HG03139 (cell line): ENCODE measurements around the gene MAD1L1.

Experiments
- ATAC-seq: cut with Tn5 transposase; IDR thresholded peaks from one replicate; pipeline ENCODE4 v1.9.1; 2021; ENCODE audit not compliant: unreplicated experiment

The MAD1L1 gene

DNA sequence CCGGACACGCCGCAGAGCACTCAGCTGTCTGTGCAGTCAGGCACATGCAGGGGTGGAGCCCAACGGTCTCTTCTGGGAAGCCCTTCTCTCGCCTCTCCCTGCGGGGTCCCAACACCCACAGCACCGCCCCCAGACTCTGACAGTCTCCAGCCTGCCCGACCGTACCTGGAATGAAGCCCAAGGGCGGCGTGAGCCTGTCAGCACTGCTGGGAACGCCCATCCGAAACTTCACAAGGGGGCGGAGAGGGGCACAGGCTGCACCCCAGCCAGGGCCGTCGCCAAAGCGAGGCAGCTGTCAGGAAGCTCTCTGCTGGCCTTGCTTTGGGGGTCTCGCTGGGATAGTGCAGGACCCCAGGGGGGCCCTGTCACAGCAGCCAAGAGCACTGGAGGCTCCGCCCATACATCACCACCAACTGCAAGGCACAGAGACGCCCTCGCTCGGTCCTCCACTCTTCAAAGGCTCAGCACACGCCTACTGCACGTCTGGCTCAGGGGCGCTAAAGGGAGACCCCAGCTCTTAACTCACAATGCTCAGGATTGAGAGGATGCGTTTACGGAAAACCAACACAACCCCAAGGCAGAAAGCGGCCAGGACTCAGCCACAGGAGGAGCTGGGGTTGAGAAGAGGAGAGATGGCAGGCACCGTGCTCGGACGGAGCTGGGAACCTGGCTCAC, 30.9 kb downstream of the MAD1L1 start:
- no peak for ATAC-seq

- ATAC-seq = no peak
These were observed 31.6 kb downstream of the MAD1L1 start for GRCh38 chr7:2201128-2201527.

DNA sequence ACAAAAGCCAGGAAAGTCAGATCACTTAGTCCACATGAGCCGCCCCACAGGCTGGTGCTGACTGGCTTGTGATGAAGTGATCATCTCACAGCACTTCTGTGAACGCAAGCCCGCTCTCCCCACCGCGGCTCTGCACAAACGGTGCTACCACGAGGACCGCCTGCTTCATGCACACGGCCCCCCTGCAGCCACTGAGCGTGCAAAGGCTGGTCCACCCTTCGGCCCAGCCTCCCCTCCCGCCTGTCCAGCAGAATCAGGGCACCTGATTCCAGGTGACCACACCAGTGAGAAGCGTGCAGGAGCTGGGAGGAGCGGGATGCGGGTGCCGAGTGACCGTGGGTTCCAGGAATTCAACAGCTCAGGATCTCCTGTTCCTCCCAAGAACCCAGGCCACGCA, 32.2 kb downstream of the MAD1L1 start:
- ATAC-seq = no peak

GRCh38 chr7:2199956-2200583, 32.7 kb downstream of the MAD1L1 start:
- no peak for ATAC-seq

- ATAC-seq = no peak
These were observed 33.2 kb downstream of the MAD1L1 start for GRCh38 chr7:2199528-2199927.

- no peak for ATAC-seq
These were observed 34.0 kb downstream of the MAD1L1 start for GRCh38 chr7:2198760-2199159.

GRCh38 chr7:2198206-2198605, 34.5 kb downstream of the MAD1L1 start:
- no peak for ATAC-seq

- no peak for ATAC-seq
These were observed 35.1 kb downstream of the MAD1L1 start for GRCh38 chr7:2197436-2198155.

- ATAC-seq = no peak
These were observed 36.1 kb downstream of the MAD1L1 start for GRCh38 chr7:2196381-2197378.

GRCh38 chr7:2195400-2196246, 37.1 kb downstream of the MAD1L1 start:
- ATAC-seq = no peak

DNA sequence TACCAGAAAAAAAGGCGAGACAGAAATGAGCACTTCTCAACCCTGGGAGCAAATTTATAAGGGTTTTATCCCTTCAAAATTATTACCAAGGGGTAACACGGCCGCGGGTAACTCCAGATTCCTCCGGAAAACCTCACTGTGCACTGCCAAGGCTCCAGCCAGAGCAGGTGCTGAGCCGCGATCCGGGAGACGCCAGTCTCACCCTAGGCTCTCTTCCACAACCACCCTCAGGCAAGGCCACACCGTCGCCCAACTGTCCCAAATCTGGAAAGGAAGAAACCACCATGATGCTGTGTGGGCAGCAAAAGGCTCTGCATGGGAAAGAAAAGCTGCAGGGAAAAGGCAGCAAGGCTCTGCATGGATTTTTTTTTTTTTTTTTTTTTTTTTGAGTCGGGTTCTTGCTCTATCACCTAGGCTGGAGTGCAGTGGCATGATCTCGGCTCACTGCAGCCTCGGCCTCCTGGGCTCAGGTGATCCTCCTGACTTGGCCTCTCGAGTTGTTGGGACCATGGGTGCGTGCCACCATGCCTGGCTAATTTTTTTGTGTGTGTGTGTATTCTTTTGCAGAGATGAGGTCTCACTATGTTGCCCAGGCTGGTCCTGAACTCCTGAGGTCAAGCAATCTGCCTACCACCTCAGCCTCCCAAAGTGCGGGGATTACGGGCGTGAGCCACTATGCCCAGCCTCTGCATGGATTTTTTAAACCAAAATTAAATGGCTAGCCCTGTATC, 39.0 kb downstream of the MAD1L1 start:
- no peak for ATAC-seq

- ATAC-seq = no peak
These were observed 39.8 kb downstream of the MAD1L1 start for GRCh38 chr7:2192831-2193534.

- no peak for ATAC-seq
These were observed 41.7 kb downstream of the MAD1L1 start for GRCh38 chr7:2191016-2191415.

DNA sequence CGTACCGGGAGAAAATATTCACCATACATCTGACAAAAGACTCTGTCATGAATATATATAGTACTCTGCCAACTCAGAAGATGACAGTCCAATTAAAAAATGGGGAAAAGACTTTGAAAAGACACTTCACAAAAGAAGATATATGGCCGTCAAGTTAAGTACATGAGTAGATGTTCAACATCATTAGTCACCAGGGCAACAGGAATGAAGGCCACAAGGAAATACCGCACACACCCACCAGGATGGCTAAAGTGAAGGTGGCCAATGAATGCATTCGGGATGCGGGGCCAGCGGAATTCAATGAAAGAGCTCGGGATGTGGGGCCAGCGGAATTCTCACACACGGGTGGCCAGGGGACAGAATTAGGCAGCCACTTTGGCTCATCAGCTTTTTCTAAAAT, 42.2 kb downstream of the MAD1L1 start:
- no peak for ATAC-seq

DNA sequence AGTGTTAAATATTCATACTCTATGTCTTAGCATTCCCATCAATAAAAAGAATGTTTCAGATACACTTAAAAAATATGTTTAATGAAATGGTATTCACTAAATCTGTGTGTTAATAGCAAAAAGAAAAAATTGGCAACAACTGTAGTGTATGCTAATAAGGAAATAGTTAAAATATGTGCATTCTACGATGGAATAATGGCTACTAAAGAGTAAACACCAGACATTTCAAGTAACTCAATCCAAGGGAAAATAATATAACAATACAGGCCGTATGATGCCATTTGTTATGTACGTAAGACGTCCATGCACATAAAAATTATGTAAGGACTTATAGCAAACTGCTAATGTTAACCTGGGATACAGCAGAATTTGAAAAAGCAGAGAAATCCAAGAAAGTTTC, 46.6 kb downstream of the MAD1L1 start:
- ATAC-seq = no peak

DNA sequence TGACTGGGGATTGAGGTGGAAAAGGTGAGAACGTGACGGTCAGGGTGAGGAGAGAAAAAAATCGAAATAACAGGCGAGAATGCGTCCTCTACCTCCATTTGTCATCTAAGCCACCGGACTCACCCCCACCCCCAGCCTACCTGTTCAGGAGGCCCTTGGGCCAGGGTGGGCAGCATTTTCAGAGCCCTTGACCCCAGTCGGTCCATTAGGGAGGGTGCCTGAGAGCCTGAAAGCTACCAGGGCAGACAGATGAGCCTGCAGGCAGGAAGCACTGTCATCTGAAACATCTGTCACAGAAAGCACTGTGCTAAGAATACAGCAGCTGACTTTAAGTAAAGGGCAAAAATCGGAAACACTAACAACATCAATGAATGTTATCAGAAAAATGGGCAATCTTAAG, 47.0 kb downstream of the MAD1L1 start:
- no peak for ATAC-seq

DNA sequence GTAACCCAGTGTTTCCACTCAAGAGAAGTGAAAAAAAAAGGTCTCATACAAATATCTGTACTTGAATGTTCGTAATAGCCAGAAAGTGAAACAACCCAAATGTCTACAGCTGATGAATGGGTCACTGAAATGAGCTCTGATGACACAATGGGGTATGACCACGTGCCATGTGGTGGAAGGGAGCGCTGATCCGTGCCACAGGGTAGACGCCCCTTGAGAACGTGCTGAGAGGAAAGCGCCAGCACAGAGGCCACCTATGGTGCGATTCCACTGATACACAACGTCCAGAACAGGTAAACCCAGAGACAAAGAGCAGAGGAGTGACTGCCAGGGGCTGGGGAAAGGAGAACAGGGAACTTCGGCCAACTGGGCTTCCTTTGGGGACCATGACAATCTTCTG, 50.3 kb downstream of the MAD1L1 start:
- ATAC-seq = no peak

DNA sequence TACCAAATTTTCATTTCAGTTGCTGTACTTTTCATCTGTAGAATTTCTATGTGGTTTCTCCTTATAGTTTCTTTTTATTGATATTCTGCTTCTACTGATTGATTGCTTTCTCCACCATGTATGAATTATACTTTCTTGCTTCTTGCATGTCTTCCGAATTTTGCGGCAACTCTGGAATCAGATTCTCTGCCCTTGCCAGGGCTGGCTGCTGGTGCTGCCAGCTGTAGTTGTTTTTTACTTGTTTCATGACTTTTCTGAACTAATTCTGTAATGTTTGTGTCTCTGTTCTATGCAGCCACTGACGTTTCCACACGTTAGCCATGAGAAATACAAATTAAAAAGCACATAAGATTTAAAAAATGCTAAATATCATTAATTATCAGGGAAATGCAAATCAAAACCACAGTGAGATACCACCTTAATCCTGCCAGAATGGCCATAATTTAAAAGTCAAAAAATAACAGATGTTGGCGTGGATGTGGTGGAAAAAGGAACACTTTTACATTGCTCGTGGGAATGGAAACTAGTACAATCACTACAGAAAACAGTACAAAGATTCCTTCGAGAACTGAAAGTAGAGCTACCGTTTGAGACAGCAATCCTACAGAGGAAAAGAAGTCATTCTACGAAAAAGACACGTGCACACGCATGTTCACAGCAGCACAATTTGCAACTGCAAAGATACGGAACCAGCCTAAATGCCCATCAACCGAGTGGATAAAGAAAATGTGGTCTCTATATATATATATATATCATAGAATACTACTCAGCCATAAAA, 51.5 kb downstream of the MAD1L1 start:
- no peak for ATAC-seq
